H1 (cell line): Measurements from ENCODE around the gene PNPLA8. TPM values are rescaled to one million over a fixed set of nuclear protein-coding genes. Genes with fewer than 3 reads are reported as not detected.

Source experiments
- HDAC2 ChIP-seq, 2 experiments: fragments of 300-600 bp in 1 of 2; sonication (generic) in 1 of 2; IDR thresholded peaks; 2 replicates each; pipeline ENCODE4 v1.6.1; 2011 to 2012; ENCODE audit warnings: low read depth in 2 of 2, low read length in 2 of 2, mild to moderate bottlenecking in 2 of 2, moderate library complexity in 2 of 2, borderline replicate concordance in 1 of 2, inconsistent platforms in 1 of 2
- PHF8 ChIP-seq: fragments of 200-600 bp; sonication (generic); conservative IDR thresholded peaks from 2 replicates; pipeline ENCODE4 v1.7.1; 2012; ENCODE audit warnings: low read depth, mild to moderate bottlenecking, inconsistent platforms, low read length, moderate library complexity
- SIN3A ChIP-seq, 2 experiments: IDR thresholded peaks in 1 of 2; conservative IDR thresholded peaks in 1 of 2; 2 replicates each; pipeline ENCODE4 v1.6.1; 2011 to 2012; ENCODE audit warnings: low read length in 2 of 2, improper control_type of control experiment in 1 of 2, low read depth in 1 of 2, mild to moderate bottlenecking in 1 of 2
- USF2 ChIP-seq: IDR thresholded peaks from 2 replicates; pipeline ENCODE4 v1.6.1; 2011; ENCODE audit warnings: low read length, improper control_type of control experiment
- polyA plus RNA-seq, 7 experiments: library from polyadenylated mRNA; depleted of rRNA in 3 of 7; stranded (reverse) in 5 of 7; unstranded in 2 of 7; fragments of >200 nt in 5 of 7; fragments of 200-250 nt in 2 of 7; gene quantifications; 1 replicate in 5 of 7; 2 replicates in 1 of 7; 4 replicates in 1 of 7; pipeline versions ENCODE4 v1.2.1 to v1.2.3, GENCODE V29; 2011 to 2013; ENCODE audit warnings: missing spikeins in 2 of 7, mixed read lengths in 2 of 7
- total RNA-seq: library from RNA; stranded (reverse); fragmentation: NEBNext Ultra II Directional; extraction: Animal tissue kit (Norgen Biotek cat#: 25700); gene quantifications from 2 replicates; pipeline ENCODE4 v1.2.1, GENCODE V29; 2021

PNPLA8 gene
- total and polyA plus RNA-seq, 2 of the 8 experiments (the other 6 are each of a cell fraction or from before 2014, with no cell fraction given) = 3.8 to 11.2 TPM

GRCh38 chr7:108421720-108422331 lies 104.1 kb downstream of the PNPLA8 start (continued):
- TF ChIP-seq PHF8 (no peak), SIN3A (conservative IDR thresholded peaks at IDR 0.05 in 1 of 2, IDR thresholded peaks at IDR 0.05 in 1 of 2; ENCODE audit: low read depth in 1 of 2, low read length in 2 of 2) (no peak), USF2 (no peak), HDAC2 (IDR thresholded peaks at IDR 0.05; ENCODE audit: borderline replicate concordance in 1 of 2, low read depth in 2 of 2, low read length in 2 of 2) (no peak)

Other genes starting within 250 kb of the PNPLA8 start
- gene NRCAM, start 69.7 kb downstream of the PNPLA8 start, total RNA-seq = 3.8 and 4.3 TPM in 2 replicates
- 2.2 and 2.7 TPM in 2 replicates for gene NRCAM, start 69.7 kb downstream of the PNPLA8 start, polyA plus RNA-seq (2011; rRNA removed)
- gene THAP5, start 43.6 kb upstream of the PNPLA8 start, total RNA-seq = 24.2 and 25.9 TPM in 2 replicates
- gene THAP5, start 43.6 kb upstream of the PNPLA8 start, polyA plus RNA-seq (2011; rRNA removed) = 3.9 TPM in 2 replicates
- gene DNAJB9, start 43.7 kb upstream of the PNPLA8 start, total RNA-seq = 9.7 and 10.1 TPM in 2 replicates
- 1.8 and 2.6 TPM in 2 replicates for gene DNAJB9, start 43.7 kb upstream of the PNPLA8 start, polyA plus RNA-seq (2011; rRNA removed)